GM21423 (cell line): Measurements from ENCODE around the gene BAAT.
"Not testable (repeated sequence)": the region's sequence is repeated elsewhere in the genome, so short reads cannot be mapped to it uniquely, and the experiment has no call there.

ENCODE experiments used
- ATAC-seq: cut with Tn5 transposase; IDR thresholded peaks from one replicate; pipeline ENCODE4 v1.9.1; 2021; ENCODE audit warnings: mild to moderate bottlenecking, moderate library complexity; ENCODE audit not compliant: unreplicated experiment

The BAAT gene

DNA sequence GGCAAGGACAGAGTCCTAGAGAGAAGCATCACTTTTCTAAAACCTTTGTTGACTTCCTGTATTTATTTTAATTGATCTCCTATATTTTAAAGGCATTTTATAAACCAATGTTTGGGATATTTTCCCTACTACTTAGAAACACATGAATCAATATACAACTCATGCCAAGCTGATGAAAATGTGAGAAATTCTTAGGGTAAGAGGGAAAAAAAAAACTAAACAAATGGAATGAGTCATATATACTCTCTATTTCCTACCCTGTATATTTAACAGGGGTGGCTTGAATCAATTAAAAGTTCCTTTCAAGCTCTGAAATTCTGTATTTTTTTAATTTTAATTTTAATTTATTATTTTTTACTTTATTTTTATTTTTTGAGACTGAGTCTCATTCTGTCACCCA, 19.6 kb downstream of the BAAT start:
- ATAC-seq = no peak

DNA sequence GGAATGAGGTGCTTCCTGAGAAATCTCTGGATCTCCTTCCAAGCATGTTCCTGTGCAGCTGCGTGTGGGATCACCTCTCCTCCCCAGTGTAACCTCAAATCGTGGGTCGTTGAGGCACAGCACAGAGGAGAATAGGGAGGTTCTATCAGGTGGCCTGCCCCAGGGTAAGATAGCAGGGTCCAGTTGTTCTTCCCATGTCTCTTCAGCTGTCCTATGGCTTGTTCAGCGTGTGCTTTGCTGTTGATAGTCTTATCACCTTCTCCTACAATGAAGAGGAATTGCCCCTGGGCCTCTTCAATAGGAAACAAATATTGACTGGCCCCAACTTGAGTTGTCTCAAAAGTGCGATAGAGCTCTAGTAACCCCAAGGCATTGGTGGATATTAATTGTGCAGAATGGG, 22.4 kb downstream of the BAAT start:
- no peak for ATAC-seq

DNA sequence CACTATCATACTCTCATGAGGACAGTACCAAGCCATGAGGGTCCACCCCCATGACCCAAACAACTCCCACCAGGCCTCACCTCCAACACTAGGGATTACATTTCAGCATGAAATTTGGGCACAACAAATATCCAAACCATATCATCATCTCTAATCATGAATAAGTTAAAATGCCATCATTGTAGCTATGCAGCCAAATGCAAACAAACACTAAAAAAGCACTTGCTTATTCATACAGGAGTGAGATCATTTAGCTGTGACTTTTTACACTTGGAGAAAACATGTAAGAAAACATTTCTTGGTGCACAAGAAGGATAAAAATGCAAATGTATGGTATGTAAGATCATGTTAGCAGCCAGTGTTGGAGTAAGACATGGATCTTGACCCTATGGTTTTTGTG, 24.2 kb downstream of the BAAT start:
- no peak for ATAC-seq

DNA sequence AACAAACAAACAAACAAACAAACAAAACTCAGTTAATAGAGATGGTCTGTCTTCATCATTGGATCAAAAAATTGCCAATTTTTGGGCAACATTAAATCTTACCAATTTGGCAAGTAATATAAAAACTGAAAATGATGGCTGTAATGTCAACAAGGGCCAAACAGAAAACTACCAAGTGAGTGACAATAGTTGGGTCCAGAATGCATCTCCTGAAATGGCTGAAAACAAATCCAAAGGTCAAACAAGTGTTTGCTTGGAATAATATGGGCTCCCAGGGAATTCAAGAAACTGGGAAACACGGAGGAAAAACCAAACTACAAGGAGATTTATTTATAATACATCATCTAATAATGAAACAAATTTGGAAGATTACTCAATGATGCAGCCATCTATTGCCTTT, 25.1 kb downstream of the BAAT start:
- ATAC-seq = no peak

DNA sequence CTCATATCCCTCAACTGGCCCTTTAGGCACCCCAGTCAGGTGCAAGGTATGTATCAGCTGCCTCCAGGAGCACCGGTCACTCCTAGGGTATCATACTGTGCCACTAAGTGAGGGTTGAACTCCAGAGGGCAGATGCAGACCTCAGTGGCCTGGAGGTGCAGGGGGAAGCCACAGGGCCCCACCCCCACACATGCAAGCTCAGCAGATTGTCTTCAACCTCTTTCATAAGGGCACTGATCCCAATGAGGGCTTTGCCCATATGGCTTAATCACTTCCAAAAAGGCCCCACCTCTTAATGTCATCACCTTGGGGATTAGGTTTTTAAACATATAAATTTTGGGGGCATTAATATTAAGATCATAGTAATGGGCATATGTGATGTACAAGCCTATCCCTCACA, 28.2 kb downstream of the BAAT start:
- ATAC-seq = no peak

DNA sequence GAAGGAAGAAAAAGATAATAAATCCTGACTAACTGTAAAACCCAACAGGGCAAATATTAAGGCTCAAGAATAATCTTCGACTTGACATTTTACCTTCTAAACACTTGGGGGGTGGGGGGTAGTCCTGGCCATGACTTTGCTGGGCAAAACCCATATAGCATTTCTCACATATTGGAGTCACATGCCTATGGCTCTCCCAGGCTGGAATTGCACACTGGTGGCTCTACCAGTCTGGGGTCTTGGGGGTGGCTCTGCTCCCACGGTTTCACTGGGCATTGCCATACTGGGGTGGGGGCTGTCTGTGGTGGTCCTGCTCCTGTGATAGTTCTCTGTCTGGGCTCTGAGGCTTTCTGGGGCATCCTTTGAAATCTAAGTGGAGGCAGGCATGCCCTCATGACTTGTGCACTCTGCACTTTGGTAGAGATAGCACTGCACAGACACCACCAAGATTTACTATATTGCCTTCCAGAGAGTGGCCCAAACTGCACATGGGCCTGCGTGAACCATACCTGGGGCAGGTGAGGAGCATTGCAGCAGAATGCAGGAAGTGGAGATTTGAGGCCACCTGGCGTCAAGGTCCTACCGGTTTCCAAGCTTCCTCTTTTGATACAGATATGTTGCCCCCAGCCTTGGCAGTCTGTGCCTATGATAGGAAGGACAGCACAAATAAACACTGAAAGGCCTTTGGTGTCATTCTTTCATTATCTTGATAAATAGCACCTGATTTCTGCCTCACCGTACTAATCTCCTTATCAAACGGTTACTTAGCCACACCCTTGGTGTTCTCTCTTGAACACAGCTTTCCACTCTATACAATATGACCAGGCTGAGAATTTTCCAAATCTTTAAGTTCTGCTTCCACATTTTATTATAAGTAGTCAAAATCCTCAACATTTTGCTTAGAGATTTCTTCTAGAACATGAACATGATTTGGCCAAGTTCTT, 29.8 kb downstream of the BAAT start:
- no peak for ATAC-seq

DNA sequence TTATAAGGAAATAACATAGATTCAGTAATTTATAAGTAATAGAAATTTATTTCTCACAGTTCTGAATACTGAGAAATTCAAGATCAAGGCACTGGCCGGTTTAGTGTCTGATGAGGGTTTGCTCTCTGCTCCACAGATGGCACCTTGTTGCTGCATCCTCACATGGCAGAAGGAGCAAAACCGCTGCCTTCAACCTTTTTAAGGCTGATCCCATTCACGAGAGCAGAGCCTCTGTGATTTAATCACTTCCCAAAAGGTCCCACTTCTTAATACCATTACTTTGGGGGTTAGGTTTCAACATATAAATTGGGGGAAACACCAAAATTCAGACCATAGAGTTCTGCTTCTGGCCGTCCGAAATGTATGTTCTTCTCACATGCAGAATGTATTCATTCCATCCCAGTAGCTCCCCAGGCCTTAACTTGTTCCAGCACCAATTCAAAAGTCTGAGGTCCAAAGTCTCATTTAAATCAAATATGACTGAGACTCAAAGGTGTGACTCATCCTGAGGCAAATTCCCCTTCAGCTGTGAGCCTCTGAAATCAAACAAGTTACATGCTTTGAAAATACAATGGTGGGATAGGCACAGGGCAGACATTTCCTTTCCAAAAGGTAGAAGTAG, 30.6 kb downstream of the BAAT start:
- ATAC-seq = no peak

DNA sequence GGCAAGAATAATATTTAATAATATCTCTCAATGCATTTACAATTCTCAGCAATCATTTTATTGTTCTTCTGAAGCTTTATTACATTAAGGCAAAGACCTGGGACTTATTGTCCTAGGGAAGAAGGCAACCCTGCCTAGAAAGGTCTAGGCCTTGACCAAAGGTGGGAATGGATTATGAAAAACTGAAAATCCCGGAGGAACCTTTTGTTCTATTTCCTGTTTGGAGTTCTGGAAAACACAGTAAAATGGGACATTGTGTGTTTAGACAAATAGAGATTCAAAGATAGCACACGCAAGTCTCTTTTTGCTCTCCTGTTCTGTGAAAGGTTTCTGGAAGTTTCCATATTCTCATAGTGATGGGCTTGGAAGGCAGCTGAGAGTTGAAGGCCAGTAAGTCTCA, 31.1 kb downstream of the BAAT start:
- ATAC-seq = no peak

DNA sequence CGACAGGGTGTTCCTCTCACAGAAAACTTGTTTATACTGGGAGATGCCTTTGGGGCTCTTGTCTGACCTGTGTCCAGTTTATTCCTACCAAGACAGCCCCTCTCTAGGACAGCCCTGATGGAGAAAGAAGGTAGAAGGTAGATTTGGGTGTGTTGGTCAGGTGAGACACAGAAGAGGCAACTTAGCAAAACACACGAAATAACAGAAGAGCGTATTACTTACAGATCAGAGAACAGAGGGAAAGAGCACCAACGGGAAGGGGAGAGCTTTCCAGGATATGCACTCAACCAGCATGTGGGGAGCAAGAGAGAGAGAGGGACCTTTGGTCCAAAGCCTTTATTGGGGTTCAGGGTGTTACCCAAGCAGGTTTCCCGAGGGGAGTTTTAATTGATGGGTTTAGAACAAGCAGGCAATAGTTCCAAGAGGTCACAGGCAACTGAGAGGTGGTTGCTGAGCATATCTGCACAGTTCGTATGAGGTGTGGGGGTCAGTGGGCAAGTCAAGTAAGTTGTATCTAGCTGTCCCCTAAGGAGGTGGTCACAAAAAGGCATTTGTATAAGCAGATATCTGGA, 31.8 kb downstream of the BAAT start:
- ATAC-seq = no peak

DNA sequence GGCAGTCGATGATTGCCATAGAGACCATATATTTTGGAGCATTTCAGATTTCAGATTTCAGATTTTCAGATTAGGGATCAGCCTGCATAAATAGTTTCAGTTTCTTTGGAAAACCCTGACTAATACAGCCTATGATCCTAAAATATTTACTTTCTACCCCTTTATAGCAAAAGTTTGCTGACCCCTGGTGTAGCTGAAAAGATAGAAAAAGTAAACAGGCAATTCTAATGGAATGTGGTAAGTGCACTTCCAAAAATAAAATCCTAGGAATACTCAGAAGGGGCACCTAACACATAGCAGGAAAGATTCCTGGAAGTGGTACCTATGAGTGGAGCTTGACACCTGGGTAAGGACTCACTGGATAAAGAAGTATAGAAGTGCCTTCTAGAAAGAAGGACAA, 34.5 kb downstream of the BAAT start:
- ATAC-seq = no peak

DNA sequence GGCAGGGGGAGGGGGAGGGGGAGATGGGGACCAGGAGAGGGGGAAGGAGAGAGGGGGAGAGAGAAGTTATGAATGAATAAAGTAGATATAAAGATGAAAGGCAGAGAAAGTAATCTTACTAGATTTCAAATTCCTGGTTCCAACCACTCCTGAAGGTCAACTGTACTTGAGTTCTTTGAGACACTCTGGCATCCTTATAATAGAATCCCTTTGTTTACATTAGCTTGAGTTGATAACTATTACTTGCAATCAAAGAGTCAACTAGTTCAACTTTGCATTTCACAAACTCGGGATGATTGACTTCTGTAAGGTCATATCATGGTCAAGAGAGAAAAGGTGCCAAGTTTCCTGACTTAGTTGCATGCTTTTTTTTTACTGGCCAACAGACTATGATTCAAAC, 42.2 kb downstream of the BAAT start:
- ATAC-seq = no peak

DNA sequence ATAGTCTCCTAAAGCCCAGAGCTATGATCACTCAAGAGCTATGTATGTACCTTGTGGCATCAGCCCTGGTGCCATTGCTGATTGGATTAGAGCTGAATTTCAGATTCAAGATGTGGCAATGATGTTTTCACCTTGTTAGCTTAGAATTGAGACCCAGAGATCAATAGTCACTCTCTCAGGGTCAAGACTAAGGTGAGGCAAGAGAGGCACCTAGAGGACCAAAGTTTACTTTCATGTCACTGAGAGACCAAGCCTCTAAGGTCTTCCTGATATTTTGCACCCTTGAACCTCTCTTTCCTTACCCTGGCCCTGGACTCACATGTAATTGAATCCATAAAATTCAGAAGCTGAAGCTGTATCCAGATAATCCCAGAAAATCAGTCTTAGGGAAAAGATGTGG, 42.8 kb downstream of the BAAT start:
- no peak for ATAC-seq

DNA sequence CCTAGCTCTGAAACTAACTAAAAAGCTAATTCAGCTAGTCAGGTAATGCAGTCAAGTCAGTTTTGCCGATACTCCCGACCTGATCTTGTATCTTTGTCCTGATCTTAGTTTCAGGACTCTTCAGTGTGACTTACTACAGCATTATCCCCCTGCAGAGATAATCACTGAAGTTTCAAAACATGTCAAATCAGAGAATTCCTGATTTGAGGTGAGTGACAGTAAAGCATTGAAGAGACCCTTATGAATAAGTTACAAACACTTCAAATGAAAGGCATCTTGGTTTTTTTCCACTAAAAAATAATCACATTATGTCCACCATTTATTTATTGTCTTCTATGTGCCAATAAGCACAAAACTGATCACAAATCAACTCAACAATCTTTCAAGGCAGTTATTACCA, 47.6 kb downstream of the BAAT start:
- no peak for ATAC-seq

DNA sequence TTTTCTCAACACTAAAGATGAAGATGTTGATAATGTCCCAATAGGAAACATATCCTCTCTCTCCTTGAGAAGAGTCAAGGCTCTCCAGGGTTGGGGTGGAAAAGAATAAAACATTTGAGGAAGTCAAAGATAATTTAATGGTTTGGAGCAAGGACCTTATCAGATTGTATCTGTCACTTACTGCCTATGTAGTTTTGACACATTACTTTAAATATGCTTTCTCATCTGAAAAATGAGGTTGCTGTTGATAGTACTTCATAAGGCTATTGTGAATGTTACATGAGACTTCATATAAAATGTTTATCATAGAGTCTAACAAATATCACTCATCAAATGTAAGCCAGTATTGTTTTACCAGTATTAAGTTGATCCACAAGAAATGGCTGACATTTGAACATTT, 48.7 kb downstream of the BAAT start:
- ATAC-seq = no peak

DNA sequence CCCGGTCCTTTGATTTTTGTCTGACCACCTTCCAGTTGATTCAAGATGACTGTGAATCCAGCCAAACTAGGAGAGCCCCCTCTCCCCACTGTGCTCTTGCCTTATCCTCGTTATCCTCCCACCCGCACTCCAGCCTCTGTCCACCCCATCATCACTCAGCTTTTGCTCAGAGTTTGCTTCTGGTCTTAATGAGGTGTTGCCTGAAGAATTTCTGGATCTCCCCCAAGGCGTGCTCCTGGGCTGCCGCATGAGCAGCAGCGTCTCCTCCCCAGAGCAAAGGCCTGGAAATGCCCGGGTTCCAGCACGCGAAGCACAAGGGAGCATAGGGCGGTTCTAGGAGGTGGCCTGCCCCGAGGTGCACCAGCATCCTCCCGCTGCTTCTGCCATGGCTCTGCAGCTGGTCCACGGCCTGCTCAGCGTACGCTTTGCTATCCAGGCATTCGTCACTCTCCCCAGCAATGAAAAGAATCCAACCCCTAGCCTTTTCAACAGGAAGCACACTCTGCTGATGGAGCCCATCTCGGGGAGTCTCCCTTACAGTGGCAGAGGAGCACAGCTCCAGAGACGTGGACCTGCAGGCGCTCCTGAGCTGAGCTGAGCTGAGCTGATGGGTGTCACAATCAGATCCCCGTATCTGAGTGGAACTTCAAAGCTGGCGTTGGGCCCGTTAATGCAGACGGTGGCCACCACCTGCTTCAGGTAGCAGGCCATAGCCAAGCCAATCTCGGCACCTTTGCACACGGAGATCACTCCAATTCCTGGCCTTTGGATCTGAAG, 50.7 kb downstream of the BAAT start:
- no peak for ATAC-seq

DNA sequence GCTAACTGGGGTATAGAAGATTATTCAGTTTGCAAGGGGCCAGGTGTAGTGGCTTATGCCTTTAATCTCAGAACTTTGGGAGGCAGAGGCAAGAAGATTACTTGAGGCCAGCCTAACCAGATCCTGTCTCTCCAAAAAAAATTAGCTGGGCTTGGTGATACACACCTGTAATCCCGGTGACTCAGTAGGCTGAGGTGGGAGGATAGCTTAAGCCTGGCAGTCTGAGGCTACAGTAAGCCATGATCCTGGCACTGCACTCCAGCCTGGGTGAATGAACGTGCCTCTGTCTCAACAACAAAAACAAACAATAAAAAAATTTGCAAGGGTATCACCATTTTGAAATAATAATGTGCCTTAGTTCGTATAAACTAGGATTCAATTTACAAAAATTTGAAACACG, 51.3 kb downstream of the BAAT start:
- no peak for ATAC-seq

DNA sequence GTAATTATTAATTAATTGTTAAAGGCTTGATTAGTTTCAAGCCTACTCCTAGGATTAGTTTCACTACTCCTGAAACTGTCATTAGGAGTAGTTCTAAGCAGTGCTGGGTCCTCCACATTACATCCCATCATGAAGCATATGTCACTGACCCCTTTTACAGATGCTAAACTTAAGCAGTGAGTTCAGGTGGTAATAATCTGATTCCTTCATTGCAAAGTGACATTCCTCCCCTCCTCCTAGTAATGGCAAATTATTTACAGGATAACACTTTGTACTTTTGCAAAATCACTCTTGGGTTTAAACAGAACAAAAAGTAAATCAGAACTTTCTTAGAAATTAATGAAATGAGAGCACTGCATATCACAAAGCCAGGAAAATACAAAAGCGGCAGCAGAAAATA, 52.4 kb downstream of the BAAT start:
- ATAC-seq = no peak

DNA sequence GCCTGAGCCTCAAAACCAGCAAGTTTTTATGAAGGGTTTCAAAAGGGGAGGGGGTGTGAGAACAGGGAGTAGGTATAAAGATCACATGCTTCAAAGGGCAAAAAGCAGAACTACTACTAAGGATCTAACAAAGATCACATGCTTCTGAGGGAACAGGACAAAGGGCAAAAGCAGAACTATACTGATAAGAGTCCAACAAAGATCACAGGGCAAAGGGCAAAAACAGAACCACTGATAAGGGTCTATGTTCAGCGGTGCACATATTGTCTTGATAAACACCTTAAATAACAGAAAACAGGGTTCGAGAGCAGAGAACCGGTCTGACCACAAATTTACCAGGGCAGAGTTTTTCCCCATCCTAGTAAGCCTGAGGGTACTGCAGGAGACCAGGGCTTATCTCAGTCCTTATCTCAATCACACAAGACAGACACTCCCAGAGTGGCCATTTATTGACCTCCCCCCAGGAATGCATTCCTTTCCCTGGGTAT, 57.3 kb downstream of the BAAT start:
- ATAC-seq = not testable (repeated sequence)

DNA sequence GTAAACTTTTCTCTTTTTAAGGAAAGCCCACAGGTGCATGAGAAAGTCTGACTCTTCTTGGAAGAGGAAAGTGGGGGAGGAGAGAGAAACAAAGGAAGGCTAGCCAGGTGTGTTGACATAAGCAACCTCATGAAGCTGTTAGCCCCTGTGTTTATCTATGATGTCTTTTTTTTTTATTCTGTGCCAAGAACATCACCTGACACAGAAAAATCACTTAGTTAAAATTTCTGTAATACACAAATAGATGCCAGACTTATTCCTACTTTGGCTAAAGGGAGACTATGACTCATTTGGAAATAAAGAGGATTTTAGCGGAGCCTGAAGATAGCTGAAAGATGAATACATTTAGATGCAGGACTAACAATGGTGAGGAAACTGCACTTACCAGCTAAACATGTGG, 58.3 kb downstream of the BAAT start:
- no peak for ATAC-seq

DNA sequence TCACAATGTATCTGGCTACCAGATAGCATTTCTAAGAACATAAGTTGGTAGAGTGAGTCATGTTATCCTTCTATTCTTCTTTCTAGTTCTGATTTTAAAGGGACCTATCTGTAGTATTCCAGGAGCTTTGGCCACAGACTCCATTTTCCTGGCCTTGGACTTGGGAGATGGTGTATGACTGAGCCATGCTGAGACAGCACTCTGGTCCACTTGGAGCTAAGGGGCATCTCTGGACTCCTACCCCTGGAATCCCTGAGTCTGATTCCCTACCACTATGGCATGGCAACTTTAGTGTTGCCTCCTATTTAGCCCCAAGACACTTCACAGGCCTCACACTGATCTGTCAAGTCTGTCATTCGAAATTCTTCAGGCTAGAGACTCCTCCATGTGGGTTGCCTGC, 58.8 kb downstream of the BAAT start:
- no peak for ATAC-seq

DNA sequence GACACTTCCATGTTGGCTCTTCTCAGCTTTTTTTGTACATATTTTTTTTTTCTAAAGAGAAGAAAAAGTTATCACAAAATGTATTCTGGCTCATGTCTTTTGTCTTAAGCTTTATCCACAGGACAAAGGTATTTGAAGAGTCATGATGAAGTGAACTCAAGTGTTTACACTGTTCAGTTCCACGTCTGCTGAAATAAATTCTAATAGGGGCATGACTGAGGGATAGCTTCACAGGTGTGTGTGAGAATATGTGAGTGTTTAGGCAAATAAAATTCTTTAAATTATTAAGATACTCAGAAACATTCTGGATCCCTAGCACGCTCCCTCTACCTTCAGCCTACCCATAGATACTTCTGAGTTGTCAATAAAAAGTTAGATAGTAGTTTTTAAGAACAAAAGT, 59.8 kb downstream of the BAAT start:
- ATAC-seq = no peak
